ENCODE data around the gene HAUS3. TPM values are rescaled to one million over a fixed set of nuclear protein-coding genes. Genes with fewer than 3 reads are reported as not detected.

Gene HAUS3
- 15.9 and 20.1 TPM in 2 replicates for total RNA-seq (2014; rRNA removed; shearing (Covaris generic))
- 21.1 and 22.2 TPM in 2 replicates for total RNA-seq (2022)
- percentile 78 among the genes with signal in this experiment for Bru-seq, nascent RNA
- percentile 83 among the genes with signal in this experiment for BruChase-seq, experiment 1, labeled RNA remaining after a 6-hour chase
- BruChase-seq, experiment 2, labeled RNA remaining after a 2-hour chase: percentile 97 among the genes with signal in this experiment
- long read RNA-seq, full-length matches to known transcripts: 20 of 89 reads
- long read RNA-seq, partial matches to known transcripts: 63 of 89 reads
- long read RNA-seq, other reads (novel, unspliced or antisense): 6 of 89 reads

GRCh38 chr4:2241410-2242353 is at the start of gene HAUS3, which contains the start of gene POLN:
Gene HAUS3, minus strand, starts transcription at chr4:2242121. Its CDS starts 1,175 bp downstream, at chr4:2240946.
Gene POLN, minus strand, starts transcription at chr4:2242121. Its CDS starts 12,890 bp downstream, at chr4:2229231.
- Histone ChIP-seq H3K27ac (ENCODE audit: low read depth, low read length, poor library complexity, severe bottlenecking) (peak within 1 kb of the TSS; percentile 71), H3K9me3 (ENCODE audit: low read length) (no peaks in the 10 kb centered on the region), H3K36me3 (ENCODE audit: insufficient read depth, low read length) (peaks cover 33% of the 10 kb centered on the region), H2AFZ (ENCODE audit: low read length) (peak within 1 kb of the TSS; percentile 85; the same call in 1 of the 2 replicates), H3K4me2 (ENCODE audit: low read length) (peak within 1 kb of the TSS; percentile 85), H4K20me1 (ENCODE audit: insufficient read depth, low read length) (peaks cover 30% of the 10 kb centered on the region), H3K79me2 (ENCODE audit: insufficient read depth, low read depth, low read length) (peaks cover 48% of the 10 kb centered on the region), H3K4me1 (ENCODE audit: insufficient read depth, low read length, poor library complexity, severe bottlenecking) (peaks cover 56% of the 10 kb centered on the region), H3K4me3 (ENCODE audit: low read depth, low read length, poor library complexity, severe bottlenecking) (peak within 1 kb of the TSS; percentile 86), H3K9me2 (ENCODE audit: insufficient read depth, low read length) (no peaks in the 10 kb centered on the region)
- no peak for TF ChIP-seq EZH2phosphoT487 (IDR thresholded peaks at IDR 0.05; ENCODE audit: borderline replicate concordance, low read depth, low read length)
- 0 out of 2 replicates have a peak, but pooled peaks have one; percentile 10 for TF ChIP-seq CTCF (conservative IDR thresholded peaks at IDR 0.05; ENCODE audit: low read length)
- peak; percentile 98 for DNase-seq (ENCODE audit: low spot score)
- CTCF ChIA-PET (ENCODE audit: unreplicated experiment): interaction anchor here (0.6 to 0.7 kb wide), 3 partner anchors 63 to 296 kb away, joined by 3 to 4 read pairs (median 4); no protein-coding TSS in a partner anchor
- intact Hi-C loops (cut with micrococcal nuclease; ENCODE audit: unreplicated experiment): loop anchor here (1.0 to 5.0 kb wide), 6 partner anchors 21 to 519 kb away; partner anchors contain the start of genes FAM193A, MXD4, NELFA and RNF4
- BruUV-seq (replicated peaks): no TSS peak
- POLR2A ChIA-PET: interaction anchor here (0.5 to 1.0 kb wide), 5 partner anchors 21 to 712 kb away, joined by 3 to 7 read pairs (median 5); partner anchors contain the start of gene MXD4

GRCh38 chr4:2290974-2291704 is 49.2 kb upstream of the HAUS3 start:
- intact Hi-C loops (cut with micrococcal nuclease; ENCODE audit: unreplicated experiment): loop anchor here (5.0 kb wide), 1 partner anchor 49 kb away; the partner anchor contains the start of genes HAUS3 and POLN
- TF ChIP-seq EZH2phosphoT487 (IDR thresholded peaks at IDR 0.05; ENCODE audit: borderline replicate concordance, low read depth, low read length) (no peak), CTCF (conservative IDR thresholded peaks at IDR 0.05; ENCODE audit: low read length) (no peak)
- H3K4me1 ChIP-seq (ENCODE audit: insufficient read depth, low read length, poor library complexity, severe bottlenecking): peaks cover 24% of the 10 kb centered on the region

More at GRCh38 chr4:2290974-2291704, 49.2 kb upstream of the HAUS3 start:
- Histone ChIP-seq H4K20me1 (ENCODE audit: insufficient read depth, low read length) (no peaks in the 10 kb centered on the region), H3K4me3 (ENCODE audit: low read depth, low read length, poor library complexity, severe bottlenecking) (no peak overlapping the region), H3K79me2 (ENCODE audit: insufficient read depth, low read depth, low read length) (no peaks in the 10 kb centered on the region), H2AFZ (ENCODE audit: low read length) (peak overlapping the region; percentile 83), H3K27ac (ENCODE audit: low read depth, low read length, poor library complexity, severe bottlenecking) (peak overlapping the region; percentile 38), H3K4me2 (ENCODE audit: low read length) (peak overlapping the region; percentile 31), H3K9me2 (ENCODE audit: insufficient read depth, low read length) (no peaks in the 10 kb centered on the region), H3K9me3 (ENCODE audit: low read length) (no peaks in the 10 kb centered on the region), H3K36me3 (ENCODE audit: insufficient read depth, low read length) (no peaks in the 10 kb centered on the region)
- ChIA-PET CTCF (ENCODE audit: unreplicated experiment) (interaction anchor here (0.6 kb wide), 1 partner anchor 672 kb away, joined by 3 read pairs; the partner anchor contains the start of genes GRK4 and NOP14), POLR2A (interaction anchor here (1.0 kb wide), 1 partner anchor 9 kb away, joined by 3 read pairs; no protein-coding TSS in a partner anchor)
- DNase-seq (ENCODE audit: low spot score): peak; percentile 78
- no TSS peak for BruUV-seq (replicated peaks)

All from OCI-LY7 (cell line).